ENCODE results near the gene LHFPL3. TPM values are rescaled to one million over a fixed set of nuclear protein-coding genes. Genes with fewer than 3 reads are reported as not detected.

LHFPL3 gene
- total and polyA plus RNA-seq, 2 donors (not counting 1 experiment from before 2014, with no cell fraction given), result not detected

DNA sequence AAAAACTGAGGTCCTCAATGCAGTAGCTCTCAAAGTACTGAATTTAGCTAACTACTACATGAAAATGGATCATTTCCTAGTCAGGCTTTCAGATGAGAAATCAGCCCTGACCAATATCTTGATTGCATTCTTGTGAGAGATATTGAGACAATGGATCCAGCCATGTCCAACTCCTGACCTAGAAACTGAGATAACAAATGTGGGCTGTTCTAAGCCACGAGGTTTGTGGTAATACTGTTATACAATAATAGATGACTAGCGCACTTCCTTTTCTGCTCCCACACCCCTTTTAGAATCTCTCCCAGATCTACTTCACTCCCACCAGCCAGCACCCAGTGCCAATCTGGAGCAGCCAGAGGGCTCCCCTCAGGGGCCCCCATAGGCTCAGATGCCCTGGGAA is 476.3 kb downstream of the LHFPL3 start:
- Mint-ChIP-seq H3K27ac (no peak overlapping the region), H3K4me3 (no peak overlapping the region), H3K9me3 (ENCODE audit: insufficient read depth) (no peaks in the 10 kb centered on the region), H3K4me1 (no peaks in the 10 kb centered on the region), H3K27me3 (peaks cover 41% of the 10 kb centered on the region)
- no peaks in the 10 kb centered on the region for H3K9me3 ChIP-seq (ENCODE audit: control extremely low read depth in 1 of 3, control insufficient read depth in 2 of 3, insufficient read depth in 1 of 3, low read length in 2 of 3)
- no peak overlapping the region for H2AFZ ChIP-seq (ENCODE audit: insufficient read depth, low read depth, low read length, poor library complexity, severe bottlenecking)
- no peaks in the 10 kb centered on the region for H3K36me3 ChIP-seq (replicated peaks in 1 of 2; ENCODE audit: control extremely low read depth in 1 of 2, control insufficient read depth in 1 of 2, extremely low read depth in 1 of 2, insufficient read depth in 2 of 2, low read length in 1 of 2)
- no peak overlapping the region for H3K27ac ChIP-seq (ENCODE audit: low read length in 2 of 2)
- H3K9ac ChIP-seq (ENCODE audit: low read length), result no peak overlapping the region
- ChIA-PET CTCF (no interaction called here), POLR2A (no interaction called here)
- ATAC-seq (ENCODE audit: low read depth), result no peak
- no peak overlapping the region for H3K4me3 ChIP-seq (ENCODE audit: control extremely low read depth in 1 of 5, extremely low read depth in 1 of 5, insufficient read depth in 1 of 5, low read depth in 2 of 5, low read length in 4 of 5)
- intact Hi-C loops (cut with micrococcal nuclease), result no loop called here
- DNase-seq, result no peak
- TF ChIP-seq, protein P1, sequence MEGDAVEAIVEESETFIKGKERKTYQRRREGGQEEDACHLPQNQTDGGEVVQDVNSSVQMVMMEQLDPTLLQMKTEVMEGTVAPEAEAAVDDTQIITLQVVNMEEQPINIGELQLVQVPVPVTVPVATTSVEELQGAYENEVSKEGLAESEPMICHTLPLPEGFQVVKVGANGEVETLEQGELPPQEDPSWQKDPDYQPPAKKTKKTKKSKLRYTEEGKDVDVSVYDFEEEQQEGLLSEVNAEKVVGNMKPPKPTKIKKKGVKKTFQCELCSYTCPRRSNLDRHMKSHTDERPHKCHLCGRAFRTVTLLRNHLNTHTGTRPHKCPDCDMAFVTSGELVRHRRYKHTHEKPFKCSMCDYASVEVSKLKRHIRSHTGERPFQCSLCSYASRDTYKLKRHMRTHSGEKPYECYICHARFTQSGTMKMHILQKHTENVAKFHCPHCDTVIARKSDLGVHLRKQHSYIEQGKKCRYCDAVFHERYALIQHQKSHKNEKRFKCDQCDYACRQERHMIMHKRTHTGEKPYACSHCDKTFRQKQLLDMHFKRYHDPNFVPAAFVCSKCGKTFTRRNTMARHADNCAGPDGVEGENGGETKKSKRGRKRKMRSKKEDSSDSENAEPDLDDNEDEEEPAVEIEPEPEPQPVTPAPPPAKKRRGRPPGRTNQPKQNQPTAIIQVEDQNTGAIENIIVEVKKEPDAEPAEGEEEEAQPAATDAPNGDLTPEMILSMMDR (IDR thresholded peaks at IDR 0.05), result no peak
- no peak for TF ChIP-seq EZH2 (IDR thresholded peaks at IDR 0.05; ENCODE audit: borderline replicate concordance, insufficient read depth, low read depth, low read length, poor library complexity, severe bottlenecking)
- peaks cover 0 to 2% (median 0%) of the 10 kb centered on the region in 4 experiments for H3K27me3 ChIP-seq (replicated peaks in 1 of 4; ENCODE audit: control extremely low read depth in 1 of 4, control insufficient read depth in 3 of 4, insufficient read depth in 4 of 4, low read length in 3 of 4)
- no CpG with 5 or more reads among the region's 2 CpGs for WGBS (ENCODE audit: insufficient coverage)
- no peak overlapping the region for H3K4me2 ChIP-seq (replicated peaks; ENCODE audit: low read depth, low read length, poor library complexity, severe bottlenecking)
- no peaks in the 10 kb centered on the region for H3K4me1 ChIP-seq (ENCODE audit: control insufficient read depth in 2 of 2, insufficient read depth in 2 of 2, low read length in 2 of 2)
- H4K20me1 ChIP-seq (ENCODE audit: control insufficient read depth, insufficient read depth, low read length, poor library complexity, severe bottlenecking), result no peaks in the 10 kb centered on the region
- no peaks in the 10 kb centered on the region for H3K79me2 ChIP-seq (ENCODE audit: control insufficient read depth, insufficient read depth, low read length)

DNA sequence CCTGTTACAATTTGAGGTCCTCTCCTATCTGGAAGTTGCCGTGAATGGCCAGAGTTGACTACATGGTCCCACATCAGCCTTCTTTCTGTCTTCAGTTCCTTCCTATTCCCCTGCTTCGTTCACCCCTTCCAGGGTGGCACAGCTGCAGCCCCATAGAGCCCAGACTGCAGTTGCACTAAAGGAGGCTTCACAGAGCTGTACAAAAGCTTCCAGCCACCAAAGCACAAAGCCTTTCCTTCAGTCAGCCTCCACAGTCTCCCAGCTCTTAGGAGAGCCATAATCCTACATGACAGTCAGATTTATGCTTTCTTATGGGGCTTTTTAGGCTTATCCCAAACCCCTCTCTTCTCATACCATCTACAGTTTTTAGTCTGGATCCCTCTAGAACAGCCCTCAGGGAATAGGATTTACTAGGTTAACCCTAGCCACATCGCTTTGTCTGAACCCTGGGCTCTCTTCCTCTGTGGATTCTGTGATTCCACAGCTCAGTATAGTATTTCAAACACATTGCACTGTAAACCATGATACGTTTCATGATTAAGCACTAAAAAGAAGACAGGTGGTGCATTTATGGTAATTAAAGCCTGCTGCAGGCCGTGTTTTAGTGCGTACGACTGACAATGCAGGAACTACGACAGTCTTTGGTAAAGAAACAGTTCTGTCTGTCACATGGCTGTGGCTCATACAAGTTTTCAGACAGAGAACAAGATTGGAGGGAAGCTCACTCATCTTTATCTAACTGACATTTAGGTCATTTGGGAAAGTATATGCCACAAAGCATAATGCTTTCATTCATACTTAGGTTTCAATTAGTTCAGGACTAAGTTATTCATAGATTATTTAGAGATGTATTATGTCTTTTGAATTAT is 477.3 kb downstream of the LHFPL3 start:
- no peak overlapping the region for H3K4me3 ChIP-seq (ENCODE audit: control extremely low read depth in 1 of 5, extremely low read depth in 1 of 5, insufficient read depth in 1 of 5, low read depth in 2 of 5, low read length in 4 of 5)
- 91% methylated on average over 8 of the region's 8 CpGs for WGBS (ENCODE audit: insufficient coverage)
- Mint-ChIP-seq H3K9me3 (ENCODE audit: insufficient read depth) (no peaks in the 10 kb centered on the region), H3K4me1 (no peaks in the 10 kb centered on the region), H3K27ac (no peak overlapping the region), H3K4me3 (no peak overlapping the region), H3K27me3 (peaks cover 45% of the 10 kb centered on the region)
- POLR2A ChIA-PET, result no interaction called here
- DNase-seq (no peak), ATAC-seq (ENCODE audit: low read depth) (no peak)
- TF ChIP-seq, protein P1 (IDR thresholded peaks at IDR 0.05), result no peak
- no peak overlapping the region for H3K27ac ChIP-seq (ENCODE audit: low read length in 2 of 2)
- no peaks in the 10 kb centered on the region for H3K36me3 ChIP-seq (replicated peaks in 1 of 2; ENCODE audit: control extremely low read depth in 1 of 2, control insufficient read depth in 1 of 2, extremely low read depth in 1 of 2, insufficient read depth in 2 of 2, low read length in 1 of 2)
- CTCF ChIA-PET, result no interaction called here
- no peaks in the 10 kb centered on the region for H3K4me1 ChIP-seq (ENCODE audit: control insufficient read depth in 2 of 2, insufficient read depth in 2 of 2, low read length in 2 of 2)
- H2AFZ ChIP-seq (ENCODE audit: insufficient read depth, low read depth, low read length, poor library complexity, severe bottlenecking), result no peak overlapping the region
- peaks cover 0 to 2% (median 0%) of the 10 kb centered on the region in 4 experiments for H3K27me3 ChIP-seq (replicated peaks in 1 of 4; ENCODE audit: control extremely low read depth in 1 of 4, control insufficient read depth in 3 of 4, insufficient read depth in 4 of 4, low read length in 3 of 4)
- no peaks in the 10 kb centered on the region for H4K20me1 ChIP-seq (ENCODE audit: control insufficient read depth, insufficient read depth, low read length, poor library complexity, severe bottlenecking)
- no peaks in the 10 kb centered on the region for H3K79me2 ChIP-seq (ENCODE audit: control insufficient read depth, insufficient read depth, low read length)
- intact Hi-C loops (cut with micrococcal nuclease), result no loop called here
- H3K9ac ChIP-seq (ENCODE audit: low read length), result no peak overlapping the region
- no peaks in the 10 kb centered on the region for H3K9me3 ChIP-seq (ENCODE audit: control extremely low read depth in 1 of 3, control insufficient read depth in 2 of 3, insufficient read depth in 1 of 3, low read length in 2 of 3)
- no peak overlapping the region for H3K4me2 ChIP-seq (replicated peaks; ENCODE audit: low read depth, low read length, poor library complexity, severe bottlenecking)

Data from B cell (primary cell).